Endothelial cell (in vitro differentiated cells): ENCODE results near the gene ATP1A3. TPM values are rescaled to one million over a fixed set of nuclear protein-coding genes. Genes with fewer than 3 reads are reported as not detected.
"Not testable (repeated sequence)": the region's sequence is repeated elsewhere in the genome, so short reads cannot be mapped to it uniquely, and the experiment has no call there.

ENCODE experiments used
- DNase-seq: peaks from one replicate; pipeline ENCODE4 v3.0.0; 2021; ENCODE audit warnings: low spot score
- H3K27ac Mint-ChIP-seq: one replicate; pipeline ENCODE4 v1.8.0; 2021; ENCODE audit warnings: mixed read lengths, inconsistent platforms; ENCODE audit not compliant: unreplicated experiment
- H3K27me3 Mint-ChIP-seq: one replicate; pipeline ENCODE4 v1.8.0; 2021; ENCODE audit warnings: mild to moderate bottlenecking, moderate library complexity, mixed read lengths, inconsistent platforms; ENCODE audit not compliant: unreplicated experiment
- H3K36me3 Mint-ChIP-seq: one replicate; pipeline ENCODE4 v1.8.0; 2021; ENCODE audit warnings: mild to moderate bottlenecking, low read depth, mixed read lengths, inconsistent platforms; ENCODE audit not compliant: unreplicated experiment
- H3K4me1 Mint-ChIP-seq: one replicate; pipeline ENCODE4 v1.8.0; 2021; ENCODE audit warnings: mild to moderate bottlenecking, mixed read lengths, inconsistent platforms; ENCODE audit not compliant: unreplicated experiment
- H3K4me3 Mint-ChIP-seq: one replicate; pipeline ENCODE4 v1.8.0; 2021; ENCODE audit warnings: mild to moderate bottlenecking, mixed read lengths, inconsistent platforms; ENCODE audit not compliant: unreplicated experiment
- H3K9me3 Mint-ChIP-seq: one replicate; pipeline ENCODE4 v1.8.0; 2021; ENCODE audit warnings: mixed read lengths, inconsistent platforms; ENCODE audit not compliant: unreplicated experiment
- CTCF ChIP-seq: fragments of 200-600 bp; sonication (generic); IDR thresholded peaks from one replicate; pipeline ENCODE4 v1.5.0; 2021; ENCODE audit warnings: antibody characterized with exemption; ENCODE audit not compliant: unreplicated experiment
- total RNA-seq: library from RNA; stranded (reverse); fragmentation: NEBNext Ultra II Directional; extraction: Animal tissue kit (Norgen Biotek cat#: 25700); gene quantifications from one replicate; pipeline ENCODE4 v1.2.1, GENCODE V29; 2021; ENCODE audit not compliant: unreplicated experiment

Gene ATP1A3
- total RNA-seq, 1 donor from 2014 or later, result not detected

DNA sequence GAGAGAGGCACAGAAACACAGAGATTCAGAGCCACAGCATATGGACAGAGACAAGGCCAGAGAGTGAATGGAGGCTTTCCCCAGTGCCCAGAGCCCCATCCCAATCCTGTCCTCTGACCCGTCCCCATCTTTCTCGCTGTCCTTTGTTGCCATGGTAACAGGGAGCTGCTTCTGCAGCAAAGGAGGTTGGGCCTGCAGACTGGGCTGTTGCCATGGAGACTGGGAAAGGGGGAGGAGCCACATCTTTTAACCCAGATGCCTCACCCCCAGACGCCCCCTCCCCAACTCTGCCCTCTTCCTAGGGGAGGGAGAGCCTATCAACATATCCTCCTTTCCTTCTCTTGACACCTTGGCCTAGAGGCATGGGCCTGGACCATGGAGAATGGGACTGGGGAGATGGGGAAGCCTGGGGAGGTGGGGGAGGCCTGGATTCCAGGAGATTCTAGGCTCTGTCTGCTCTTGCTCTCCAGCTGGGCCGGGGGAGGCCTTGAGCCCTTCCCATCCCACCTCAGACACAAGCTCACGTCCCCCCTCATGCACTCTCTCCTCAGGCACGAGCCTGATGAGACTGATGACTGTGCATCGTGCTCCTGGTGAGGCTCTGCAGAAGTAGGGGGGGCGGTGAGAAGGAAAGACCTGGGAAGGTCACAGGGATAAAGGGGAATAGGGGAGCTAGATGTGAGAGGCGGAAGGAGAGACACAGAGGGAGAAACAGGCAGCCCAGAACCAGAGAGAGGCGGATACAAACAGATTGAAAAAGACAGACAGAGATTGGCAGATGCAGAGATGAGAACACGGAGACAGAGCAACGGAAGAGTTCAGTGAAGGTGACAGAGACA, 2.1 kb upstream of the ATP1A3 start:
- H3K27me3 Mint-ChIP-seq, result peaks cover 36% of the 10 kb centered on the region
- H3K36me3 Mint-ChIP-seq, result peaks cover 19% of the 10 kb centered on the region
- H3K4me1 Mint-ChIP-seq, result peaks cover 22% of the 10 kb centered on the region
- H3K4me3 Mint-ChIP-seq, result peak overlapping the region; percentile 24
- H3K9me3 Mint-ChIP-seq, result peaks cover 4% of the 10 kb centered on the region
- no peak for TF ChIP-seq CTCF
- DNase-seq, result no peak
- no peak overlapping the region for H3K27ac Mint-ChIP-seq

GRCh38 chr19:41994994-41995958, 1.2 kb upstream of the ATP1A3 start:
- no peak for DNase-seq
- Mint-ChIP-seq H3K9me3 (peaks cover 4% of the 10 kb centered on the region), H3K4me1 (peaks cover 22% of the 10 kb centered on the region), H3K27ac (peak overlapping the region; percentile 79), H3K36me3 (peaks cover 19% of the 10 kb centered on the region), H3K4me3 (peak overlapping the region; percentile 6), H3K27me3 (peaks cover 28% of the 10 kb centered on the region)
- no peak for TF ChIP-seq CTCF

DNA sequence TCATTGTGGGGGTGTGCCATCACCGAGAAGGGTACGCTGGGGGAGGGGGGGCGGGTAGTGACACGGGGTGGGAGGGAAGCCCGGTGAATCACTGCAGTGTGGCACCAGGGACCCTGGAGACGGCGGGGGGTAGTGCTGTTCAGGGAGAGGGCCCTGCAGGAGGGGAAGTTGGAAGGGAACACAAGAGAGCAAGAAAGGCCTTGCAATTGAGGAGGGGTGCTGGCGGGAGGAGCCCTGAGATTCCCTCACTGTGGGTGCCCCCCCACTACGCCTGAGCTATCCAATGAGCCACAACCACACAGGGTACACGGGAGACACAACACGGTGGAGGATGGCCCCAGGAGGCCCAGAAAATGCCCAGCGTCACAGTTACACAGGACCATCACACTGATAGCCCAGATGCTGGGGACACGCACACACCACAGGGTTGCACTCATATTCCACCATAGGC, 516 bp upstream of the ATP1A3 start:
- no peak for DNase-seq
- no peak overlapping the region for H3K27ac Mint-ChIP-seq

GRCh38 chr19:41991925-41992569, 2.0 kb downstream of the ATP1A3 start:
- not testable (repeated sequence) for H3K27ac Mint-ChIP-seq, H3K9me3 Mint-ChIP-seq, H3K4me3 Mint-ChIP-seq, DNase-seq
- Mint-ChIP-seq H3K4me1 (peaks cover 14% of the 10 kb centered on the region), H3K36me3 (peaks cover 13% of the 10 kb centered on the region), H3K27me3 (peaks cover 18% of the 10 kb centered on the region)

More for the DNA sequence above, 516 bp upstream of the ATP1A3 start:
- TF ChIP-seq CTCF, result no peak
- H3K4me3 Mint-ChIP-seq, result peak overlapping the region; percentile 6
- H3K36me3 Mint-ChIP-seq, result peaks cover 17% of the 10 kb centered on the region
- H3K9me3 Mint-ChIP-seq, result peaks cover 3% of the 10 kb centered on the region
- peaks cover 21% of the 10 kb centered on the region for H3K27me3 Mint-ChIP-seq
- H3K4me1 Mint-ChIP-seq, result peaks cover 20% of the 10 kb centered on the region

GRCh38 chr19:41991025-41991424, 3.0 kb downstream of the ATP1A3 start:
- no peak for DNase-seq
- no peak for TF ChIP-seq CTCF
- Mint-ChIP-seq H3K27me3 (peaks cover 12% of the 10 kb centered on the region), H3K27ac (no peak overlapping the region), H3K4me1 (peaks cover 10% of the 10 kb centered on the region), H3K9me3 (no peaks in the 10 kb centered on the region), H3K4me3 (no peak overlapping the region), H3K36me3 (peaks cover 7% of the 10 kb centered on the region)
